ENCODE results near the gene RHPN2. TPM values are rescaled to one million over a fixed set of nuclear protein-coding genes. Genes with fewer than 3 reads are reported as not detected.

RHPN2 gene
- total RNA-seq, 2 donors from 2014 or later = 11.2 to 54.4 TPM

GRCh38 chr19:33054623-33055022, 10.1 kb downstream of the RHPN2 start:
- Histone ChIP-seq H3K36me3 (replicated peaks in 1 of 2; ENCODE audit: insufficient read depth in 1 of 2, low read depth in 2 of 2) (no peaks in the 10 kb centered on the region), H3K4me3 (no peak overlapping the region), H3K4me1 (peaks cover 54% of the 10 kb centered on the region), H3K27ac (peak overlapping the region in 3 of 4 donors; percentile 64 to 87 (median 70)), H3K27me3 (no peaks in the 10 kb centered on the region), H3K9me3 (no peaks in the 10 kb centered on the region)
- peak; percentile 55 to 80 (median 69) for DNase-seq
- ATAC-seq = peak; percentile 56
- intact Hi-C loops (cut with DNase I) = no loop called here
- peak in 1 of 3 donors; percentile 10 for TF ChIP-seq POLR2A (IDR thresholded peaks at IDR 0.05)
- no peak for TF ChIP-seq CTCF (IDR thresholded peaks at IDR 0.05)
- WGBS, 2 donors = 45 to 59% methylated on average over 3 to 8 of the region's 8 CpGs

- peak; percentile 54 for ATAC-seq
- 43 to 57% methylated on average over 7 to 8 of the region's 8 CpGs for WGBS, 2 donors
- H3K27ac ChIP-seq = peak overlapping the region in 3 of 4 donors; percentile 76 to 87 (median 85)
These were observed 12.2 kb downstream of the RHPN2 start for GRCh38 chr19:33052352-33052972.

GRCh38 chr19:33050110-33050509, 14.6 kb downstream of the RHPN2 start:
- H3K27ac ChIP-seq = peak overlapping the region; percentile 78 to 87 (median 82)
- H3K9me3 ChIP-seq = no peaks in the 10 kb centered on the region
- H3K4me3 ChIP-seq = no peak overlapping the region
- intact Hi-C loops (cut with DNase I) = no loop called here
- peaks cover 54% of the 10 kb centered on the region for H3K4me1 ChIP-seq
- ATAC-seq (no peak), DNase-seq (no peak)
- 96 to 100% methylated on average over 3 of the region's 3 CpGs for WGBS, 2 donors
- TF ChIP-seq POLR2A (IDR thresholded peaks at IDR 0.05) (no peak), CTCF (IDR thresholded peaks at IDR 0.05) (no peak)
- H3K36me3 ChIP-seq (replicated peaks in 1 of 2; ENCODE audit: insufficient read depth in 1 of 2, low read depth in 2 of 2) = no peaks in the 10 kb centered on the region
- no peaks in the 10 kb centered on the region for H3K27me3 ChIP-seq

More at GRCh38 chr19:33052352-33052972, 12.2 kb downstream of the RHPN2 start:
- Histone ChIP-seq H3K4me1 (peaks cover 63% of the 10 kb centered on the region), H3K27me3 (no peaks in the 10 kb centered on the region), H3K36me3 (replicated peaks in 1 of 2; ENCODE audit: insufficient read depth in 1 of 2, low read depth in 2 of 2) (no peaks in the 10 kb centered on the region), H3K4me3 (no peak overlapping the region), H3K9me3 (no peaks in the 10 kb centered on the region)
- intact Hi-C loops (cut with DNase I) = no loop called here
- peak in 3 of 4 donors; percentile 27 to 54 (median 30) for DNase-seq
- TF ChIP-seq POLR2A (IDR thresholded peaks at IDR 0.05) (peak in 1 of 3 donors; percentile 15), CTCF (IDR thresholded peaks at IDR 0.05) (no peak)

GRCh38 chr19:33048806-33049676, 15.6 kb downstream of the RHPN2 start:
- ATAC-seq = peak; percentile 71

More at GRCh38 chr19:33048806-33049676, 15.6 kb downstream of the RHPN2 start:
- Histone ChIP-seq H3K4me3 (no peak overlapping the region), H3K9me3 (no peaks in the 10 kb centered on the region), H3K4me1 (peaks cover 49% of the 10 kb centered on the region), H3K27ac (peak overlapping the region; percentile 78 to 87 (median 82)), H3K36me3 (replicated peaks in 1 of 2; ENCODE audit: insufficient read depth in 1 of 2, low read depth in 2 of 2) (no peaks in the 10 kb centered on the region), H3K27me3 (no peaks in the 10 kb centered on the region)
- intact Hi-C loops (cut with DNase I) = no loop called here
- peak; percentile 29 to 59 (median 52) for DNase-seq
- TF ChIP-seq POLR2A (IDR thresholded peaks at IDR 0.05) = peak in 1 of 3 donors; percentile 14
- no peak for TF ChIP-seq CTCF (IDR thresholded peaks at IDR 0.05)
- 30 to 41% methylated on average over 15 of the region's 15 CpGs for WGBS, 2 donors
